Cortex of kidney (tissue), 1 donor: ENCODE measurements around the gene PDCL3.

Experiments used
- DNase-seq: peaks from one replicate; lab custom pipeline; 2025; lab: John Stamatoyannopoulos, UW

Gene PDCL3

GRCh38 chr2:100611079-100612029 lies 48.6 kb downstream of the PDCL3 start:
- no peak for DNase-seq

DNA sequence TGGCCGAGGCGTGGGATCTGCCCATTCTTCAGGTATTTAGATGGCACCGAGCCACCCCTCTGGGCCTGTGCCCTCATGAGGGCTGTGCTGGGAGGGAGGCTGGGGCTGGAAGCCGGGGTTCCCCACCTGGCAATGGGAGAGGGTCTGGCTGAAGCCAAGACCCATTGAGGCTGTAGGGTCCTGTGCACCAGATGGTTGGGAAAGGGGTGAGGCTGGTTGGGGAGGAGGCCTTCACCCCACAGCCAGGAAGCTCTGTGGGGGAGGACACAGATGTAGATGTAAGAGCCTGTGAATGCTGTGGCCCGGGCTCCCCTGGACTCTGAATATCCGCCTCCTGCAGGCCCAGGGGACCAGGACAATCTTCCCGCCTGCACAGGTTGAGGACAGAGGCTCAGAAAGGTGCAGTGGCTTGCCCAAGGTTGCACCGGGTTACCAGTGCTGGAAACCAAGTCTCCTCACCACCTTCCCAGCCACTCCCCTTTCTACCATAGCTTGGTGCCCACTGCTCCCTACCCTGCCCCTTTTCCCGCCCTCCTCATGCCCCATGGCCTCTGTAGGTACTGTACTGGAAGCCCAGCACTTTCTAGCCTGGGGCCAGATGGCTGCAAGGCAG lies 49.7 kb downstream of the PDCL3 start:
- no peak for DNase-seq

DNA sequence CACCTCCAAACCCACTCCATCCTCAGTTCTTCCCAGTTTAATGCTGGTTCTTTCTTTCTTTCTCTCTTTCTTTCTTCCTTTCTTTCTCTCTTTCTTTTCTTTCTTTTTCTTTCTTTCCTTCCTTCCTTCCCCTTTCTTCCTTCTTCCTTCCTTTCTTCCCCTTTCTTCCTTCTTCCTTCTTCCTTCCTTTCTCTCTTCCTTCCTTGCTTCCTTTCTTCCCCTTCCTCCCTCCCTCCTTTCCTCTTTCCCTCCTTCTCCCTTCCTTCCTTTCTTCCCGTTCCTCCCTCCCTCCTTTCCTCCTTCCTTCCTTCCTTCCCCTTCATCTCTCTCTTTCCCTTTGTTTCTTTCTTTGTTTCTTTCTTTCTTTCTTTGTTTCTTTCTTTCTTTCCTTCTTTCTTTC lies 50.9 kb downstream of the PDCL3 start:
- no peak for DNase-seq

GRCh38 chr2:100614455-100615000 lies 51.7 kb downstream of the PDCL3 start:
- no peak for DNase-seq

GRCh38 chr2:100615471-100615870 lies 52.7 kb downstream of the PDCL3 start:
- no peak for DNase-seq

DNA sequence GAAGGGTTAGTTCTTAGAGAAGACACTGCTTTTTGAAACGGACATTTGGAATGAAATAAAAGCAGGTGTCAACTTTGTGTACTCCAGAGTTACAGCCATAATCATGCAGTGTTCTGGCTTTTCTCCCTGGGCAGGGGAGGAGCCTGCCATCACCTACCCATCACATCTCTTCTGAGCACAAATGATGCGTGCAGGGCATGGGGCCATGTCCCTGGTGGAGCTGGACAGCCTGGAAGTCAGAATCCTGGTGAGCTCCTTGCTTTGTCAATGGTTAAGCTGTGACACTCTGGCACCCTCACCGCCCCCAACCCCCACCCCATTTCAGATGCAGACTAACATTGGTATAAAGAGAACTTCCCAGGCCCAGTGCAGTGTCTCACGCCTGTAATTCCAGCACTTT lies 53.1 kb downstream of the PDCL3 start:
- no peak for DNase-seq

- DNase-seq, result no peak
Measured at GRCh38 chr2:100616841-100617390, 54.1 kb downstream of the PDCL3 start.

DNA sequence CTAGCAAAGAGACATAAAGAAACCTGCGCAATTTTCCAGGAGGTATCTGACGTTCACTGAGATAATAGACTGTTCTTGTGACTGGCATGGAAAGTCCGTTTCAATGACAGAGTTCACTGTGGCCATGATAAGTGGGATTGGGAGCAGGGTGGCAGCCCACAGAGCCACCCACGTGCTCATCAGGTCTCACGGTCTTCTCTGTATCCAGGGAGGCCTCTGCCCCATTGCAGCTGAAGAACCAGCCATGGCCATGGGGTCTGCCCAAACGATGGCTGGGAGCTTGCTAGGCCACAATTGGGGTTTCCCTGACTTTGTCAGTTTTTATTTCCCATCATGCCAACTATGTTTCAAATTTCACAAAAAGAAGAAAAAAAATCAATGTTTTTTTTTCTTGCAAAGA lies 57.2 kb downstream of the PDCL3 start:
- no peak for DNase-seq

DNA sequence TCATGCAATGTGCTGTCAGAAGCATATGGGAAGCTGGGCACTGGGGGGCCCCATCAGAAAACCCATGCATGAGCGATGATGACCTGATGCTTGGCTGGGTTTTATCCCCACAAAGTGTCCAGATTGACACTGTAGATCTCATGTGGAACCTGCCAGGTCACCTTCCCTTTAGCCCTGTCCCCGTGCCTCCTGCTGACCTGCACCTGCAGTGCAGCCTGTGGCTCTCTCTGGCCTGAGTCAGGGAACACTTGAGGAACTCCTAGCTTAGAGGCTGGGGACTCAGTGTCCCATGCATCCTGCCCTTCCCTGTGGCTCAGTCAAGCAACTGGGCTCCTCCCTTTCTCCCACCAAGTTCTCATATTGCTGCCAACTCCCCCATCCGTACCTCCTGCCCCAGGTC lies 57.7 kb downstream of the PDCL3 start:
- no peak for DNase-seq

DNA sequence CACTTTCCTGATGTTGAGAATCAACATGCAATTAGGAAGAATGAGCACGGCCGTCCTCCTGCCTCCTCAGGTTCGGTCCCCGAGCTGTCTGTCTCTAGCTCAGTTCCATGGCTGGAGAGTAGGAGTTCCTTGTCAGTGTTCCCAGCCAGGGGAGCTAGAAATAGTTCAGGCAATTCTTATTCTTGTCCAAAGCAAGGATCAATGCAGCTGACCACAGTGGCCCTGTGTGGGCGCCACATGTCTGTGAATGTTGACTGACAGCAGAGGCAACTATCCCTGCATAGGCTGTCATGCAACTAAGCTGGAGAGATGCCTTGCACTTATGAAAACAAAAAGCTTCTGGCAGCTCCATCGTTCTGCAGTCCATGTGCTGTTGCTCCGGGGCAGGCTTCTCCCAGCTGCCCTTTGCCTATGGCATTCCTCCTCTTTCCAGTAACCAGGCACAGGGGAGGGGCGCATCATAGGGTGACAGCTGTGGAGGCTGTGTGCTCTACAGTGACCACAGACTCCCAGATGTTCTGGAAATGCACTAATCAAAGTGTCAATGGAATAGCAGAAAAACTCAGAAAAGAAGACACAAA lies 58.7 kb downstream of the PDCL3 start:
- no peak for DNase-seq

DNA sequence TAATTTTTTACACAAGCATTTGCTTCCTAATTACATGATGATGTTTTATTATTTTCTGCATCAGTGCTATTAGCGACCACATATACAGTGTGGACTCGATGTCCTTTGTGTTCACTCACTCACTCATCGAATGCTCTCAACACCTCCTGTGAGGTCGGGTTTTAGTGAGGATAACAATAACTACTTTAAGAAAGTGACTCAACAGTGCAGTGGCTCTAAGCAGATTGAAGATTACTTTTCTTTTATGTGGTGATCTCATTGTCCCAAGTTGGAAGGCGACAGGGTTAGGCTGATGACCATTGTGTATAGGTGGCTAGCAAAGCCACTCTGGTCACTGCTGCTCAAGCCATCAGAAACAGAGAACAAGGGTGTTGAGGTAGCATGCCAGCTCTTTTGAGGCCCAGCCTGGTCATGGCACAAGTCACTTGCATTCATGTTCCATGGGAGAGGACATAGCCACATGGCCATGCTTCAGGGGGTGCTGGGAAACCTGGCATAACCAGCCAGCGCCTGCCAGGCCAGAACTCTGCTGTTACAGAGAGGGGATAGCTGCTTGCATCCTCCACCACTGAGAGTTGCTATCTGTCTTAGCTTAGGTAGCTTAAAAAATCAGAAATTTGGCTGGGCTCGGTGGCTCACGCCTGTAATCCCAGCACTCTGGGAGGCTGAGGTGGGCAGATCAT lies 60.4 kb downstream of the PDCL3 start:
- no peak for DNase-seq

- DNase-seq, result no peak
Measured at GRCh38 chr2:100623930-100624329, 61.1 kb downstream of the PDCL3 start.

- no peak for DNase-seq
Measured at GRCh38 chr2:100624536-100624935, 61.7 kb downstream of the PDCL3 start.

DNA sequence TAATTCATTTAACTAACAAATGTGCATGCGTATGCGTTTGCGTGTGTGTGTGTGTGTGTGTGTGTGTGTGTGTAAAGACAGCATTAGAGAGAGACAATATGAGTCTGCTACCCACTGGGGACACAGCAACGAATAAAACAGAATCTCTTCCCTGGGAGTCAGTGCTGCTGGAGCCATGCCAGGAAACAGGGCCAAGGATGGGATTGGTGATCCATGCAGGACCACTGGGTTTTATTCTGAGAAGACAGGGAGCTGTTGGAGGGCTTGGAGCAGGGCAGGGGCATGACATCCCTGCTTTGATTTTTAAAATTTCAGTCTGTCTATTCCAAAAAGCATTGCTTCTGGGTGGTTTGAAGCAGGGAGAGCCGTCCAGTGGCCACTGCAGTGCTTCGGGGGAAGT lies 62.9 kb downstream of the PDCL3 start:
- no peak for DNase-seq
